KG1 (cell line): ENCODE measurements around the gene ELMOD3.
"Not testable (repeated sequence)": the region's sequence is repeated elsewhere in the genome, so short reads cannot be mapped to it uniquely, and the experiment has no call there.

Experiments
- DNase-seq: peaks from one replicate; lab custom pipeline; 2025; lab: John Stamatoyannopoulos, UW

The ELMOD3 gene

GRCh38 chr2:85427300-85427835 is 72.8 kb downstream of the ELMOD3 start:
- DNase-seq: no peak

GRCh38 chr2:85428343-85428881 is 73.8 kb downstream of the ELMOD3 start:
- no peak for DNase-seq

GRCh38 chr2:85429213-85429923 is 74.8 kb downstream of the ELMOD3 start:
- DNase-seq: no peak

- no peak for DNase-seq
Measured at GRCh38 chr2:85429924-85430289, 75.3 kb downstream of the ELMOD3 start.

- no peak for DNase-seq
Measured at GRCh38 chr2:85430752-85431569, 76.4 kb downstream of the ELMOD3 start.

- DNase-seq: no peak
Measured at GRCh38 chr2:85431570-85432205, 77.1 kb downstream of the ELMOD3 start.

GRCh38 chr2:85433511-85434089 is 79.0 kb downstream of the ELMOD3 start:
- DNase-seq: no peak

GRCh38 chr2:85434696-85435095 is 80.1 kb downstream of the ELMOD3 start:
- DNase-seq: no peak

GRCh38 chr2:85435220-85435958 is 80.8 kb downstream of the ELMOD3 start:
- no peak for DNase-seq

- DNase-seq: no peak
Measured at GRCh38 chr2:85435981-85436835, 81.6 kb downstream of the ELMOD3 start.

GRCh38 chr2:85436836-85437487 is 82.4 kb downstream of the ELMOD3 start:
- no peak for DNase-seq

- DNase-seq: peak; percentile 32
Measured at GRCh38 chr2:85437488-85438200, 83.1 kb downstream of the ELMOD3 start.

GRCh38 chr2:85438201-85439024 is 83.8 kb downstream of the ELMOD3 start:
- DNase-seq: no peak

- no peak for DNase-seq
Measured at GRCh38 chr2:85439025-85439472, 84.5 kb downstream of the ELMOD3 start.

GRCh38 chr2:85439569-85439968 is 85.0 kb downstream of the ELMOD3 start:
- DNase-seq: not testable (repeated sequence)

- no peak for DNase-seq
Measured at GRCh38 chr2:85439986-85440385, 85.4 kb downstream of the ELMOD3 start.

- no peak for DNase-seq
Measured at GRCh38 chr2:85440729-85441128, 86.2 kb downstream of the ELMOD3 start.
